ENCODE measurements around the gene TMC6. TPM values are rescaled to one million over a fixed set of nuclear protein-coding genes. Genes with fewer than 3 reads are reported as not detected.
A peak's percentile ranks its signal among the peaks of the same experiment; 100 is the strongest.

TMC6 gene
- total RNA-seq, 2 experiments from 2014 or later: 124 to 258 TPM

DNA sequence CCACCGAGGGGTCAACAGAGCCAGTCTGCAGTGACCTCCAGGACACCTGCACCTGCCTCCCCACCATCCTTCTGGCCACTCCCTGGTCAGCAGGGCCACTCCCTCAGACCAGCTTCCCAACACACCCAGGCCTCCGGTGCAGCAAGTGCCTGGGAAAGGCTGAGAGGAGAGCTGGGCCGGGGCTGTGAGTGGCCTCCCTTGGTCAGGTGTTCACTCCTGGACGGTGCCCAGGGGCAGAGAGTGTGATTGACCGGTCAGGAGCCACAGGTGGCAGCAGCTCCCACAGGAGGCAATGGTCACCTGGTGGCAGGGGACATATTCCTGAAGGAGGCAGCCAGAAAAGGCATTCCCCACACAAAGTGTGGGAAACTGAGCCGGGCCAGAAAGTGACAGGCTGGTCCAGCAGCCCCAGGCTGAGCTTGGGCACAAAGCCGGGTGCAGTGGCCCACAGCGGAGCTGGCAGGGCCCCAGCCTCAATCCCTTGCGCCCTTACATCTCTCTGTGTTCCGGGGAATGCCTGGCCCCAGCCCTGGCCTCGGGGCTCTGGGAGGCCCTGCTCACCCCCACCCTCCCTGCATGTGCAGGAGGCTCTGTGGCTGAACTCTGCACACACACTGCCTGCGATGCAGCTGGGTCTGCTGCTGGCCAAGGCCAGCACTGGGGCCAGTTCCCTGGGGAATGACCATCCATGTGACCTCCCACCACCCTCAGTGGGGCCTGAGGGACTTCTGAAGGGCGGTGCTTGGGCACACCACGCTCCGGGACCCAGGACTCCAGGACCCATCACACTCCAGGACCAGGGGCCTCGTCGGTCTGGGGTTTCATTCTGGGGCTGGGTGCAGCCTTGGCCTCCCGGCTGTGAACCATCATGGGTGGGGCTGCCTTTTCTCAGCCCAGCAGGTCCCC is 16.4 kb upstream of the TMC6 start:
- H3K9me3 ChIP-seq (ENCODE audit: low read length): no peaks in the 10 kb centered on the region
- H3K4me1 ChIP-seq (ENCODE audit: insufficient read depth, low read length, poor library complexity, severe bottlenecking): peaks cover 37% of the 10 kb centered on the region
- H3K79me2 ChIP-seq (ENCODE audit: insufficient read depth, low read depth, low read length): no peaks in the 10 kb centered on the region
- H3K4me3 ChIP-seq (ENCODE audit: low read depth, low read length, poor library complexity, severe bottlenecking): no peak overlapping the region
- ChIA-PET CTCF (ENCODE audit: unreplicated experiment) (no interaction called here), POLR2A (interaction anchor here (0.8 to 1.0 kb wide), 2 partner anchors 8 to 10 kb away, joined by 3 read pairs; no protein-coding TSS in a partner anchor)
- BruUV-seq (replicated peaks): no TSS peak
- no peak overlapping the region for H3K4me2 ChIP-seq (ENCODE audit: low read length)
- H4K20me1 ChIP-seq (ENCODE audit: insufficient read depth, low read length): no peaks in the 10 kb centered on the region
- no peak for DNase-seq (ENCODE audit: low spot score)
- H2AFZ ChIP-seq (ENCODE audit: low read length): no peak overlapping the region
- H3K36me3 ChIP-seq (ENCODE audit: insufficient read depth, low read length): peaks cover 13% of the 10 kb centered on the region
- H3K27ac ChIP-seq (ENCODE audit: low read depth, low read length, poor library complexity, severe bottlenecking): no peak overlapping the region
- intact Hi-C loops (cut with micrococcal nuclease; ENCODE audit: unreplicated experiment): no loop called here
- TF ChIP-seq CTCF (conservative IDR thresholded peaks at IDR 0.05; ENCODE audit: low read length) (no peak), EZH2phosphoT487 (IDR thresholded peaks at IDR 0.05; ENCODE audit: borderline replicate concordance, low read depth, low read length) (no peak)
- no peaks in the 10 kb centered on the region for H3K9me2 ChIP-seq (ENCODE audit: insufficient read depth, low read length)

- no peaks in the 10 kb centered on the region for H3K9me2 ChIP-seq (ENCODE audit: insufficient read depth, low read length)
- H3K36me3 ChIP-seq (ENCODE audit: insufficient read depth, low read length): peaks cover 13% of the 10 kb centered on the region
- no peak overlapping the region for H3K27ac ChIP-seq (ENCODE audit: low read depth, low read length, poor library complexity, severe bottlenecking)
- H3K4me3 ChIP-seq (ENCODE audit: low read depth, low read length, poor library complexity, severe bottlenecking): no peak overlapping the region
- no peak for DNase-seq (ENCODE audit: low spot score)
- peaks cover 40% of the 10 kb centered on the region for H3K4me1 ChIP-seq (ENCODE audit: insufficient read depth, low read length, poor library complexity, severe bottlenecking)
- no peaks in the 10 kb centered on the region for H4K20me1 ChIP-seq (ENCODE audit: insufficient read depth, low read length)
- TF ChIP-seq CTCF (conservative IDR thresholded peaks at IDR 0.05; ENCODE audit: low read length) (0 out of 2 replicates have a peak, but pooled peaks have one; percentile 17), EZH2phosphoT487 (IDR thresholded peaks at IDR 0.05; ENCODE audit: borderline replicate concordance, low read depth, low read length) (no peak)
- intact Hi-C loops (cut with micrococcal nuclease; ENCODE audit: unreplicated experiment): no loop called here
- BruUV-seq (replicated peaks): no TSS peak
- H3K9me3 ChIP-seq (ENCODE audit: low read length): no peaks in the 10 kb centered on the region
- H2AFZ ChIP-seq (ENCODE audit: low read length): no peak overlapping the region
- POLR2A ChIA-PET: interaction anchor here (0.8 to 1.0 kb wide), 2 partner anchors 9 kb away, joined by 3 read pairs; no protein-coding TSS in a partner anchor
- H3K4me2 ChIP-seq (ENCODE audit: low read length): no peak overlapping the region
- no peaks in the 10 kb centered on the region for H3K79me2 ChIP-seq (ENCODE audit: insufficient read depth, low read depth, low read length)
- CTCF ChIA-PET (ENCODE audit: unreplicated experiment): no interaction called here
Measured at GRCh38 chr17:78144147-78144719, 15.7 kb upstream of the TMC6 start.

All from OCI-LY7 (cell line).